Astrocyte of the cerebellum (primary cell): ENCODE measurements around the gene ZNF276.
"Not testable (repeated sequence)": the region's sequence is repeated elsewhere in the genome, so short reads cannot be mapped to it uniquely, and the experiment has no call there.

Source experiments
- DNase-seq: peaks from one replicate; pipeline ENCODE4 v3.0.0-alpha.2; 2011; ENCODE audit warnings: low read depth
- H3K4me3 ChIP-seq: 2 replicates; pipeline ENCODE4 v1.5.1; 2011; ENCODE audit warnings: mild to moderate bottlenecking, low read depth, low read length, moderate library complexity
- in situ Hi-C: cut with HindIII; loops from 2 replicates; pipeline ENCODE4 v1.10.0; 2017; ENCODE audit warnings: low sequenced_read_pairs
- TF ChIP-seq, protein P1 (sequence below): IDR thresholded peaks from 2 replicates; pipeline ENCODE4 v1.5.1; 2012; ENCODE audit warnings: low read length, low read depth, moderate library complexity, mild to moderate bottlenecking; ENCODE audit errors: missing control alignments

Gene ZNF276

GRCh38 chr16:89782489-89782888 is 61.2 kb downstream of the ZNF276 start:
- TF ChIP-seq, protein P1, sequence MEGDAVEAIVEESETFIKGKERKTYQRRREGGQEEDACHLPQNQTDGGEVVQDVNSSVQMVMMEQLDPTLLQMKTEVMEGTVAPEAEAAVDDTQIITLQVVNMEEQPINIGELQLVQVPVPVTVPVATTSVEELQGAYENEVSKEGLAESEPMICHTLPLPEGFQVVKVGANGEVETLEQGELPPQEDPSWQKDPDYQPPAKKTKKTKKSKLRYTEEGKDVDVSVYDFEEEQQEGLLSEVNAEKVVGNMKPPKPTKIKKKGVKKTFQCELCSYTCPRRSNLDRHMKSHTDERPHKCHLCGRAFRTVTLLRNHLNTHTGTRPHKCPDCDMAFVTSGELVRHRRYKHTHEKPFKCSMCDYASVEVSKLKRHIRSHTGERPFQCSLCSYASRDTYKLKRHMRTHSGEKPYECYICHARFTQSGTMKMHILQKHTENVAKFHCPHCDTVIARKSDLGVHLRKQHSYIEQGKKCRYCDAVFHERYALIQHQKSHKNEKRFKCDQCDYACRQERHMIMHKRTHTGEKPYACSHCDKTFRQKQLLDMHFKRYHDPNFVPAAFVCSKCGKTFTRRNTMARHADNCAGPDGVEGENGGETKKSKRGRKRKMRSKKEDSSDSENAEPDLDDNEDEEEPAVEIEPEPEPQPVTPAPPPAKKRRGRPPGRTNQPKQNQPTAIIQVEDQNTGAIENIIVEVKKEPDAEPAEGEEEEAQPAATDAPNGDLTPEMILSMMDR = no peak
- DNase-seq = no peak
- in situ Hi-C loops = no loop called here
- H3K4me3 ChIP-seq = no peak overlapping the region

- H3K4me3 ChIP-seq, in situ Hi-C loops, DNase-seq: not testable (repeated sequence)
These were observed 62.6 kb downstream of the ZNF276 start for GRCh38 chr16:89783952-89784351.

- H3K4me3 ChIP-seq = no peak overlapping the region
- DNase-seq = no peak
- TF ChIP-seq, protein P1 = no peak
- in situ Hi-C loops = no loop called here
These were observed 63.1 kb downstream of the ZNF276 start for GRCh38 chr16:89784406-89784805.

GRCh38 chr16:89785523-89786155 is 64.3 kb downstream of the ZNF276 start:
- in situ Hi-C loops = no loop called here

DNA sequence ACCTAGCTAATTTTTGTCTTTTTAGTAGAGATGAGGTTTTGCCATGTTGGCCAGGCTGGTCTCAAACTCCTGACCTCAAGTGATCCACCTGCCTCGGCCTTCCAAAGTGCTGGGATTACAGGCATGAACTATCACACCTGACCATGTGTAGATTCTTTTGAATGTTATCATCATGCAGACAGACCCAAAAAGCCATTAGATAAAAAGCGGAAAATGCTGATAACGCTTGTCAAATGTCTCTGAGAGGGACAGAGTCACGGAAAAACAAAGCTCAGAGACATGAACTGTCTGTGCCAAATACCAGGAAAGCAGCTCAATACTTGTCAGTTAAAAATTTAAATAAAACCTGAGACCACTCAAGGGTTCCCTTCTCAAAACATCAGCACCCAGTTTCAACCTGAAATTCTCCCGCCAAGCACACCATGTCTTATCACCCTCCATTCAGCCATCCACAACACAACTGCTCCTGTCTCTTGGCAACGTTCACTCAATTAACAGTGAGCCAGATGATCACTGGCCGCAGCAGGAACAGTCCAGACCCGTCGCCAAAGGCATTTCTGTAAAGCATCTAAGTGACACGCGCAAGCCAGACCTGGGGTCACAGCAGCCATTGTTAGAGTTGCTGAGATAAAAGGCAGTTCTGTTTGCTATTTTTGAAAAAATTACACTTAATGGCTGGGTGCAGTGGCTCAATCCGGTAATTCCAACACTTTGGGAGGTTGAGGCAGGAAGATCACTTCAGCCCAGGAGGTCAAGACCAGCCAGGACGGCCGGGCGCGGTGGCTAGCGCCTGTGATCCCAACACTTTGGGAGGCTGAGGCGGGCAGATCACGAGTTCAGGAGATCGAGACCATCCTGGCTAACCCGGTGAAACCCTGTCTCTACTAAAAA is 65.4 kb downstream of the ZNF276 start:
- in situ Hi-C loops = no loop called here
- H3K4me3 ChIP-seq = no peak overlapping the region
- no peak for DNase-seq
- TF ChIP-seq, protein P1 = no peak

More at GRCh38 chr16:89785523-89786155, 64.3 kb downstream of the ZNF276 start:
- TF ChIP-seq, protein P1 = no peak
- DNase-seq = no peak
- H3K4me3 ChIP-seq = no peak overlapping the region

GRCh38 chr16:89787365-89787805 is 66.0 kb downstream of the ZNF276 start:
- H3K4me3 ChIP-seq = no peak overlapping the region
- DNase-seq = no peak
- TF ChIP-seq, protein P1 = no peak
- in situ Hi-C loops = no loop called here
